ENCODE results near the gene ZMYND10. TPM values are rescaled to one million over a fixed set of nuclear protein-coding genes. Genes with fewer than 3 reads are reported as not detected.

ZMYND10 gene
- total and polyA plus RNA-seq, 5 donors, result 0.20 to 0.40 (median 0.26) TPM

GRCh38 chr3:50381383-50381782, 35.9 kb upstream of the ZMYND10 start:
- Histone ChIP-seq H3K9me3 (ENCODE audit: control insufficient read depth, low read length) (no peaks in the 10 kb centered on the region), H3K4me1 (ENCODE audit: control insufficient read depth, insufficient read depth, low read length) (no peaks in the 10 kb centered on the region), H3K27ac (ENCODE audit: low read length) (no peak overlapping the region), H3K4me3 (ENCODE audit: low read length) (no peak overlapping the region), H3K27me3 (ENCODE audit: control insufficient read depth, insufficient read depth) (no peaks in the 10 kb centered on the region)
- DNase-seq (no peak), ATAC-seq (no peak)
- intact Hi-C loops (cut with DNase I), result no loop called here
- WGBS, result 88% methylated on average over 4 of the region's 4 CpGs

GRCh38 chr3:50380405-50381085, 35.0 kb upstream of the ZMYND10 start:
- Histone ChIP-seq H3K4me1 (ENCODE audit: control insufficient read depth, insufficient read depth, low read length) (no peaks in the 10 kb centered on the region), H3K27ac (ENCODE audit: low read length) (no peak overlapping the region), H3K27me3 (ENCODE audit: control insufficient read depth, insufficient read depth) (no peaks in the 10 kb centered on the region), H3K4me3 (ENCODE audit: low read length) (no peak overlapping the region), H3K9me3 (ENCODE audit: control insufficient read depth, low read length) (no peaks in the 10 kb centered on the region)
- ATAC-seq, result no peak
- intact Hi-C loops (cut with DNase I), result no loop called here
- DNase-seq, result no peak
- WGBS, result 89% methylated on average over 17 of the region's 17 CpGs

- intact Hi-C loops (cut with DNase I), result no loop called here
- H3K4me3 ChIP-seq (ENCODE audit: low read length), result no peak overlapping the region
- H3K27ac ChIP-seq (ENCODE audit: low read length), result no peak overlapping the region
- H3K27me3 ChIP-seq (ENCODE audit: control insufficient read depth, insufficient read depth), result no peaks in the 10 kb centered on the region
- DNase-seq, result no peak
- 87% methylated on average over 17 of the region's 17 CpGs for WGBS
- no peak for ATAC-seq
- no peaks in the 10 kb centered on the region for H3K4me1 ChIP-seq (ENCODE audit: control insufficient read depth, insufficient read depth, low read length)
- H3K9me3 ChIP-seq (ENCODE audit: control insufficient read depth, low read length), result no peaks in the 10 kb centered on the region
Measured at GRCh38 chr3:50378757-50379156, 33.2 kb upstream of the ZMYND10 start.

- 82% methylated on average over 6 of the region's 6 CpGs for WGBS
- no peaks in the 10 kb centered on the region for H3K9me3 ChIP-seq (ENCODE audit: control insufficient read depth, low read length)
- DNase-seq, result no peak
- no peaks in the 10 kb centered on the region for H3K27me3 ChIP-seq (ENCODE audit: control insufficient read depth, insufficient read depth)
- H3K4me3 ChIP-seq (ENCODE audit: low read length), result no peak overlapping the region
- no peak overlapping the region for H3K27ac ChIP-seq (ENCODE audit: low read length)
- H3K4me1 ChIP-seq (ENCODE audit: control insufficient read depth, insufficient read depth, low read length), result no peaks in the 10 kb centered on the region
- no peak for ATAC-seq
- intact Hi-C loops (cut with DNase I), result no loop called here
Measured at GRCh38 chr3:50378024-50378423, 32.5 kb upstream of the ZMYND10 start.

GRCh38 chr3:50375258-50375931, 29.9 kb upstream of the ZMYND10 start:
- Histone ChIP-seq H3K4me1 (ENCODE audit: control insufficient read depth, insufficient read depth, low read length) (no peaks in the 10 kb centered on the region), H3K9me3 (ENCODE audit: control insufficient read depth, low read length) (no peaks in the 10 kb centered on the region), H3K27me3 (ENCODE audit: control insufficient read depth, insufficient read depth) (no peaks in the 10 kb centered on the region), H3K4me3 (ENCODE audit: low read length) (no peak overlapping the region), H3K27ac (ENCODE audit: low read length) (no peak overlapping the region)
- DNase-seq, result no peak
- no peak for ATAC-seq
- intact Hi-C loops (cut with DNase I), result no loop called here
- 73% methylated on average over 7 of the region's 7 CpGs for WGBS

GRCh38 chr3:50374363-50375257, 29.1 kb upstream of the ZMYND10 start:
- Histone ChIP-seq H3K27ac (ENCODE audit: low read length) (no peak overlapping the region), H3K4me3 (ENCODE audit: low read length) (no peak overlapping the region), H3K4me1 (ENCODE audit: control insufficient read depth, insufficient read depth, low read length) (no peaks in the 10 kb centered on the region), H3K9me3 (ENCODE audit: control insufficient read depth, low read length) (no peaks in the 10 kb centered on the region), H3K27me3 (ENCODE audit: control insufficient read depth, insufficient read depth) (no peaks in the 10 kb centered on the region)
- WGBS, result 79% methylated on average over 22 of the region's 22 CpGs
- ATAC-seq (no peak), DNase-seq (no peak)
- intact Hi-C loops (cut with DNase I), result no loop called here

GRCh38 chr3:50373146-50374051, 27.9 kb upstream of the ZMYND10 start:
- H3K4me1 ChIP-seq (ENCODE audit: control insufficient read depth, insufficient read depth, low read length), result no peaks in the 10 kb centered on the region
- ATAC-seq (no peak), DNase-seq (no peak)
- WGBS, result 59% methylated on average over 12 of the region's 12 CpGs
- H3K4me3 ChIP-seq (ENCODE audit: low read length), result no peak overlapping the region
- no peaks in the 10 kb centered on the region for H3K27me3 ChIP-seq (ENCODE audit: control insufficient read depth, insufficient read depth)
- intact Hi-C loops (cut with DNase I), result no loop called here
- H3K27ac ChIP-seq (ENCODE audit: low read length), result no peak overlapping the region
- no peaks in the 10 kb centered on the region for H3K9me3 ChIP-seq (ENCODE audit: control insufficient read depth, low read length)

- no peaks in the 10 kb centered on the region for H3K9me3 ChIP-seq (ENCODE audit: control insufficient read depth, low read length)
- DNase-seq, result no peak
- no peak overlapping the region for H3K4me3 ChIP-seq (ENCODE audit: low read length)
- H3K27me3 ChIP-seq (ENCODE audit: control insufficient read depth, insufficient read depth), result no peaks in the 10 kb centered on the region
- ATAC-seq, result no peak
- intact Hi-C loops (cut with DNase I), result no loop called here
- WGBS, result 65% methylated on average over 8 of the region's 8 CpGs
- H3K27ac ChIP-seq (ENCODE audit: low read length), result no peak overlapping the region
- H3K4me1 ChIP-seq (ENCODE audit: control insufficient read depth, insufficient read depth, low read length), result no peaks in the 10 kb centered on the region
Measured at GRCh38 chr3:50372349-50372748, 26.8 kb upstream of the ZMYND10 start.

- H3K27ac ChIP-seq (ENCODE audit: low read length), result no peak overlapping the region
- intact Hi-C loops (cut with DNase I), result no loop called here
Measured at GRCh38 chr3:50371133-50371685, 25.7 kb upstream of the ZMYND10 start.

GRCh38 chr3:50370594-50370993, 25.1 kb upstream of the ZMYND10 start:
- DNase-seq (no peak), ATAC-seq (no peak)
- no peak overlapping the region for H3K27ac ChIP-seq (ENCODE audit: low read length)
- H3K4me3 ChIP-seq (ENCODE audit: low read length), result no peak overlapping the region
- no peaks in the 10 kb centered on the region for H3K9me3 ChIP-seq (ENCODE audit: control insufficient read depth, low read length)
- no peaks in the 10 kb centered on the region for H3K27me3 ChIP-seq (ENCODE audit: control insufficient read depth, insufficient read depth)
- H3K4me1 ChIP-seq (ENCODE audit: control insufficient read depth, insufficient read depth, low read length), result no peaks in the 10 kb centered on the region
- intact Hi-C loops (cut with DNase I), result no loop called here
- 48% methylated on average over 14 of the region's 14 CpGs for WGBS

More at GRCh38 chr3:50371133-50371685, 25.7 kb upstream of the ZMYND10 start:
- WGBS, result 84% methylated on average over 3 of the region's 3 CpGs
- ATAC-seq (no peak), DNase-seq (no peak)
- H3K4me3 ChIP-seq (ENCODE audit: low read length), result no peak overlapping the region
- no peaks in the 10 kb centered on the region for H3K4me1 ChIP-seq (ENCODE audit: control insufficient read depth, insufficient read depth, low read length)
- H3K9me3 ChIP-seq (ENCODE audit: control insufficient read depth, low read length), result no peaks in the 10 kb centered on the region
- no peaks in the 10 kb centered on the region for H3K27me3 ChIP-seq (ENCODE audit: control insufficient read depth, insufficient read depth)

All from right cardiac atrium (tissue), 5 donors.